Measurements from ENCODE around the gene NEBL. TPM values are rescaled to one million over a fixed set of nuclear protein-coding genes. Genes with fewer than 3 reads are reported as not detected.

Gene NEBL
- total RNA-seq, 6 experiments from 2014 or later, result 1.2 to 8.3 (median 2.4) TPM

- H3K36me3 ChIP-seq, result no peaks in the 10 kb centered on the region
- intact Hi-C loops (cut with DNase I), result no loop called here
- no peak for DNase-seq
- H3K4me3 ChIP-seq, result no peak overlapping the region
- no peaks in the 10 kb centered on the region for H3K9me3 ChIP-seq
- TF ChIP-seq POLR2A (IDR thresholded peaks at IDR 0.05), result no peak
- TF ChIP-seq CTCF (IDR thresholded peaks at IDR 0.05), result no peak
- 52% methylated on average over 2 of the region's 2 CpGs for WGBS (ENCODE audit: insufficient coverage, low coverage, low lambda C conversion rate, missing lambda C conversion rate)
- no peaks in the 10 kb centered on the region for H3K4me1 ChIP-seq
- H3K27ac ChIP-seq, result no peak overlapping the region
- ATAC-seq, result no peak
- H3K27me3 ChIP-seq, result no peaks in the 10 kb centered on the region
Measured at GRCh38 chr10:20846263-20846662, 50.8 kb downstream of the NEBL start.

- TF ChIP-seq CTCF (IDR thresholded peaks at IDR 0.05), result no peak
- no peak for TF ChIP-seq POLR2A (IDR thresholded peaks at IDR 0.05)
- 92% methylated on average over 2 of the region's 2 CpGs for WGBS (ENCODE audit: insufficient coverage, low coverage, low lambda C conversion rate, missing lambda C conversion rate)
- Histone ChIP-seq H3K9me3 (no peaks in the 10 kb centered on the region), H3K4me1 (no peaks in the 10 kb centered on the region), H3K27me3 (no peaks in the 10 kb centered on the region), H3K4me3 (no peak overlapping the region), H3K36me3 (no peaks in the 10 kb centered on the region), H3K27ac (no peak overlapping the region)
- DNase-seq, result no peak
- ATAC-seq, result no peak
- intact Hi-C loops (cut with DNase I), result no loop called here
Measured at GRCh38 chr10:20841419-20841818, 55.7 kb downstream of the NEBL start.

GRCh38 chr10:20839910-20840309 is 57.2 kb downstream of the NEBL start:
- H3K4me3 ChIP-seq, result no peak overlapping the region
- TF ChIP-seq POLR2A (IDR thresholded peaks at IDR 0.05), result no peak
- TF ChIP-seq CTCF (IDR thresholded peaks at IDR 0.05), result no peak
- no peak for DNase-seq

GRCh38 chr10:20839141-20839540 is 58.0 kb downstream of the NEBL start:
- DNase-seq (no peak), ATAC-seq (no peak)
- H3K27me3 ChIP-seq, result no peaks in the 10 kb centered on the region
- H3K4me3 ChIP-seq, result no peak overlapping the region
- no peaks in the 10 kb centered on the region for H3K9me3 ChIP-seq
- H3K27ac ChIP-seq, result no peak overlapping the region
- intact Hi-C loops (cut with DNase I), result no loop called here
- no peaks in the 10 kb centered on the region for H3K4me1 ChIP-seq
- TF ChIP-seq POLR2A (IDR thresholded peaks at IDR 0.05) (no peak), CTCF (IDR thresholded peaks at IDR 0.05) (no peak)
- no peaks in the 10 kb centered on the region for H3K36me3 ChIP-seq
- 76% methylated on average over 4 of the region's 4 CpGs for WGBS (ENCODE audit: insufficient coverage, low coverage, low lambda C conversion rate, missing lambda C conversion rate)

More at GRCh38 chr10:20839910-20840309, 57.2 kb downstream of the NEBL start:
- ATAC-seq, result no peak
- intact Hi-C loops (cut with DNase I), result no loop called here
- H3K36me3 ChIP-seq, result no peaks in the 10 kb centered on the region
- H3K9me3 ChIP-seq, result no peaks in the 10 kb centered on the region
- WGBS (ENCODE audit: insufficient coverage, low coverage, low lambda C conversion rate, missing lambda C conversion rate), result 74% methylated on average over 3 of the region's 3 CpGs
- no peaks in the 10 kb centered on the region for H3K4me1 ChIP-seq
- no peak overlapping the region for H3K27ac ChIP-seq
- no peaks in the 10 kb centered on the region for H3K27me3 ChIP-seq

GRCh38 chr10:20836401-20836800 is 60.7 kb downstream of the NEBL start:
- H3K27me3 ChIP-seq, result no peaks in the 10 kb centered on the region
- 97% methylated on average over 5 of the region's 7 CpGs for WGBS (ENCODE audit: insufficient coverage, low coverage, low lambda C conversion rate, missing lambda C conversion rate)
- TF ChIP-seq CTCF (IDR thresholded peaks at IDR 0.05) (no peak), POLR2A (IDR thresholded peaks at IDR 0.05) (no peak)
- no peaks in the 10 kb centered on the region for H3K4me1 ChIP-seq
- intact Hi-C loops (cut with DNase I), result no loop called here
- H3K9me3 ChIP-seq, result no peaks in the 10 kb centered on the region
- H3K4me3 ChIP-seq, result no peak overlapping the region
- DNase-seq (no peak), ATAC-seq (no peak)
- no peaks in the 10 kb centered on the region for H3K36me3 ChIP-seq
- H3K27ac ChIP-seq, result no peak overlapping the region

Data from right lobe of liver (tissue), 6 donors.